OCI-LY3 (cell line): Measurements from ENCODE around the gene SMG7.

Experiments
- H2AFZ ChIP-seq: fragments of 200-600, 300-600 bp; shearing (Covaris generic); 2 replicates; pipeline ENCODE4 v1.6.0; 2014; ENCODE audit warnings: antibody characterized with exemption, low read depth, low read length
- H3K27ac ChIP-seq: fragments of 200-600, 300-600 bp; sonication (generic); 2 replicates; pipeline ENCODE4 v1.5.1; 2014; ENCODE audit warnings: mild to moderate bottlenecking, low read length, moderate library complexity, mixed read lengths
- H3K27me3 ChIP-seq: fragments of 200-600, 300-600 bp; sonication (generic); 2 replicates; pipeline ENCODE4 v1.6.1; 2014; ENCODE audit warnings: low read depth, low read length, mixed read lengths
- H3K36me3 ChIP-seq: fragments of 200-600, 300-600 bp; sonication (generic); replicated peaks from 2 replicates; pipeline ENCODE3; 2014; ENCODE audit warnings: low read depth, low read length, mixed read lengths
- H3K4me1 ChIP-seq: fragments of 300-600, 200-600 bp; sonication (generic); 2 replicates; pipeline ENCODE4 v1.6.1; 2014; ENCODE audit warnings: low read length, mixed read lengths
- H3K4me2 ChIP-seq: fragments of 200-600, 300-600 bp; sonication (generic); 2 replicates; pipeline ENCODE4 v1.6.1; 2014; ENCODE audit warnings: low read length, mixed read lengths
- H3K4me3 ChIP-seq: fragments of 300-600, 200-600 bp; sonication (generic); 2 replicates; pipeline ENCODE4 v1.5.1; 2014; ENCODE audit warnings: antibody characterized with exemption, mild to moderate bottlenecking, low read length, moderate library complexity
- H3K79me2 ChIP-seq: fragments of 300-600, 200-600 bp; shearing (Covaris generic); 2 replicates; pipeline ENCODE4 v1.6.1; 2014; ENCODE audit warnings: mild to moderate bottlenecking, low read length, mixed read lengths
- H3K9ac ChIP-seq: fragments of 300-600, 200-600 bp; shearing (Covaris generic); 2 replicates; pipeline ENCODE4 v1.6.0; 2014; ENCODE audit warnings: mild to moderate bottlenecking, low read length, moderate library complexity
- H3K9me3 ChIP-seq: fragments of 200-600, 300-600 bp; shearing (Covaris generic); 2 replicates; pipeline ENCODE4 v1.6.1; 2014; ENCODE audit warnings: low read length, mixed read lengths; ENCODE audit not compliant: insufficient read depth
- H4K20me1 ChIP-seq: fragments of 200-600, 300-600 bp; sonication (generic); 2 replicates; pipeline ENCODE4 v1.6.1; 2016; ENCODE audit warnings: low read length, mixed read lengths; ENCODE audit not compliant: insufficient read depth
- EZH2phosphoT487 ChIP-seq: fragments of 200-600 bp; shearing (Covaris generic); IDR thresholded peaks from 2 replicates; pipeline ENCODE4 v1.6.1; 2018; ENCODE audit warnings: antibody characterized with exemption, mixed run types, low read depth
- TF ChIP-seq, protein P1 (sequence below): fragments of 200-600, 300-600 bp; sonication (generic); IDR thresholded peaks from 2 replicates; pipeline ENCODE4 v1.5.1; 2014; ENCODE audit warnings: antibody characterized with exemption, low read length, low read depth

The SMG7 gene

GRCh38 chr1:183431840-183432547 is 40.3 kb upstream of the SMG7 start:
- H3K9ac ChIP-seq, result no peak overlapping the region
- no peak overlapping the region for H2AFZ ChIP-seq
- H3K4me1 ChIP-seq, result no peaks in the 10 kb centered on the region
- 0 out of 2 replicates have a peak, but pooled peaks cover 7% of the 10 kb centered on the region for H3K9me3 ChIP-seq
- no peaks in the 10 kb centered on the region for H3K36me3 ChIP-seq
- no peaks in the 10 kb centered on the region; the same call in 1 of the 2 replicates for H3K27me3 ChIP-seq
- H3K4me2 ChIP-seq, result no peak overlapping the region
- no peaks in the 10 kb centered on the region for H3K79me2 ChIP-seq
- TF ChIP-seq, protein P1, sequence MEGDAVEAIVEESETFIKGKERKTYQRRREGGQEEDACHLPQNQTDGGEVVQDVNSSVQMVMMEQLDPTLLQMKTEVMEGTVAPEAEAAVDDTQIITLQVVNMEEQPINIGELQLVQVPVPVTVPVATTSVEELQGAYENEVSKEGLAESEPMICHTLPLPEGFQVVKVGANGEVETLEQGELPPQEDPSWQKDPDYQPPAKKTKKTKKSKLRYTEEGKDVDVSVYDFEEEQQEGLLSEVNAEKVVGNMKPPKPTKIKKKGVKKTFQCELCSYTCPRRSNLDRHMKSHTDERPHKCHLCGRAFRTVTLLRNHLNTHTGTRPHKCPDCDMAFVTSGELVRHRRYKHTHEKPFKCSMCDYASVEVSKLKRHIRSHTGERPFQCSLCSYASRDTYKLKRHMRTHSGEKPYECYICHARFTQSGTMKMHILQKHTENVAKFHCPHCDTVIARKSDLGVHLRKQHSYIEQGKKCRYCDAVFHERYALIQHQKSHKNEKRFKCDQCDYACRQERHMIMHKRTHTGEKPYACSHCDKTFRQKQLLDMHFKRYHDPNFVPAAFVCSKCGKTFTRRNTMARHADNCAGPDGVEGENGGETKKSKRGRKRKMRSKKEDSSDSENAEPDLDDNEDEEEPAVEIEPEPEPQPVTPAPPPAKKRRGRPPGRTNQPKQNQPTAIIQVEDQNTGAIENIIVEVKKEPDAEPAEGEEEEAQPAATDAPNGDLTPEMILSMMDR, result no peak
- no peak for TF ChIP-seq EZH2phosphoT487
- H3K4me3 ChIP-seq, result no peak overlapping the region
- no peak overlapping the region for H3K27ac ChIP-seq
- no peaks in the 10 kb centered on the region for H4K20me1 ChIP-seq

- TF ChIP-seq EZH2phosphoT487, result no peak
- TF ChIP-seq, protein P1, result no peak
- Histone ChIP-seq H3K27ac (no peak overlapping the region), H2AFZ (no peak overlapping the region), H3K4me2 (no peak overlapping the region), H3K27me3 (no peaks in the 10 kb centered on the region; the same call in 1 of the 2 replicates), H3K4me1 (no peaks in the 10 kb centered on the region), H3K9ac (no peak overlapping the region), H3K4me3 (no peak overlapping the region), H3K36me3 (no peaks in the 10 kb centered on the region), H3K9me3 (0 out of 2 replicates have a peak, but pooled peaks cover 7% of the 10 kb centered on the region), H4K20me1 (no peaks in the 10 kb centered on the region), H3K79me2 (no peaks in the 10 kb centered on the region)
Observed at GRCh38 chr1:183432548-183432875, 39.8 kb upstream of the SMG7 start.

- Histone ChIP-seq H3K27ac (no peak overlapping the region), H3K79me2 (no peaks in the 10 kb centered on the region), H3K4me3 (no peak overlapping the region), H3K9me3 (0 out of 2 replicates have a peak, but pooled peaks cover 7% of the 10 kb centered on the region), H3K36me3 (no peaks in the 10 kb centered on the region), H3K9ac (no peak overlapping the region), H2AFZ (no peak overlapping the region), H4K20me1 (no peaks in the 10 kb centered on the region), H3K4me1 (no peaks in the 10 kb centered on the region), H3K4me2 (no peak overlapping the region), H3K27me3 (no peaks in the 10 kb centered on the region; the same call in 1 of the 2 replicates)
- TF ChIP-seq EZH2phosphoT487, result no peak
- TF ChIP-seq, protein P1, result no peak
Observed at GRCh38 chr1:183433703-183434102, 38.6 kb upstream of the SMG7 start.

DNA sequence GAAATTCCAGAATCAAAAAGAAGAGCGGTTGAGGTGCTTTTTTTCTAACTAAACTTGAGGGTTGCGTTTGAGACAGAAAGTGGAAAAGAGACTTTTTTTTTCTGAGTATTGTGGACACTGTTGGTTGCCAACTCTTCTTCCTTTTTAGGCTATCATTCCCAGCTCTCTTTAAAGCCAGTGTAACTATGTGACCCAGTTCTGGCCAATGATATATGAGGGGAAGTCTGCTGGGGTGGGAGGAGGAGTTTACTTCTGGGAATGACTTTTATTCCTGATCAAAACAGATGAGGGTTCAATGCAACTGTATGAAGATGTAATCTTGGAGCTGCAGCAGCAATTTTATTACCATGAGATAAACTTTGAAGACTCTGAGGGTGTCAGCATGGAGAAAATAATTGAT is 36.8 kb upstream of the SMG7 start:
- H3K4me2 ChIP-seq, result no peak overlapping the region
- H3K4me1 ChIP-seq, result no peaks in the 10 kb centered on the region
- no peak overlapping the region for H3K4me3 ChIP-seq
- no peaks in the 10 kb centered on the region for H3K79me2 ChIP-seq
- no peak overlapping the region for H2AFZ ChIP-seq
- H3K9me3 ChIP-seq, result no peaks in the 10 kb centered on the region
- no peaks in the 10 kb centered on the region for H3K36me3 ChIP-seq
- no peak for TF ChIP-seq EZH2phosphoT487
- H3K27ac ChIP-seq, result no peak overlapping the region
- peaks cover 6% of the 10 kb centered on the region for H3K27me3 ChIP-seq
- H3K9ac ChIP-seq, result no peak overlapping the region
- H4K20me1 ChIP-seq, result no peaks in the 10 kb centered on the region
